HepG2 (cell line): ENCODE measurements around the gene SNPH. TPM values are rescaled to one million over a fixed set of nuclear protein-coding genes. Genes with fewer than 3 reads are reported as not detected.

ENCODE experiments used
- ATAC-seq: fragments of 200-7000 bp; cut with Tn5 transposase; 3 replicates; pipeline ENCODE4 v1.9.1; 2020; ENCODE audit warnings: mild to moderate bottlenecking, moderate library complexity
- BruUV-seq: library from RNA; stranded (reverse); fragments of 400-500 nt; replicated peaks from 2 replicates; lab custom pipeline; 2021; lab: Mats Ljungman, UMichigan
- CTCF ChIA-PET: fragments of 300-600 bp; formaldehyde crosslinking; extraction: SDS; loops from one replicate; lab custom pipeline; 2021; ENCODE audit warnings: low total read pairs, inconsistent platforms, low intra/inter-chr PET ratio; lab: Yijun Ruan, JAX
- POLR2A ChIA-PET: fragments of 350-600 bp; sonication (Branson Sonifier 250); formaldehyde crosslinking; loops from one replicate; lab custom pipeline; 2020; ENCODE audit warnings: antibody characterized with exemption, inconsistent platforms; lab: Yijun Ruan, JAX
- DNase-seq: peaks from one replicate; pipeline ENCODE4 v3.0.0-alpha.2; 2015; ENCODE audit warnings: low spot score
- FAIRE-seq: peaks from 3 replicates; lab custom pipeline; 2011; peaks lifted over from hg19 to GRCh38; lab: Jason Lieb, UNC
- H2AFZ ChIP-seq: one replicate; pipeline ENCODE4 v1.6.1; 2011; ENCODE audit warnings: low read length, inconsistent platforms
- H3K27ac ChIP-seq: fragments of 300-600 bp; 3 replicates; pipeline ENCODE4 v1.8.0; 2011; ENCODE audit warnings: mixed run types, mild to moderate bottlenecking, mixed read lengths, low read length, inconsistent platforms; ENCODE audit not compliant: insufficient read depth; ENCODE audit errors: extremely low read length
- H3K27me3 ChIP-seq, 2 experiments: fragments of 200-600 bp in 1 of 2; 2 replicates in 1 of 2; 3 replicates in 1 of 2; pipeline versions ENCODE4 v1.6.0 to v1.8.0; 2011; ENCODE audit warnings: low read length in 2 of 2, mild to moderate bottlenecking in 2 of 2, moderate library complexity in 2 of 2, inconsistent platforms in 1 of 2; ENCODE audit not compliant: insufficient read depth in 2 of 2, control insufficient read depth in 1 of 2
- H3K36me3 ChIP-seq, 2 experiments: fragments of 200-600 bp in 1 of 2; replicated peaks in 1 of 2; 2 replicates in 1 of 2; 3 replicates in 1 of 2; pipeline versions ENCODE4 v1.5.1 to v1.8.0; 2011; ENCODE audit warnings: low read length in 2 of 2, inconsistent platforms in 1 of 2; ENCODE audit not compliant: insufficient read depth in 2 of 2, control insufficient read depth in 1 of 2
- H3K4me1 ChIP-seq: 2 replicates; pipeline ENCODE4 v1.5.1; 2012; ENCODE audit warnings: low read length, inconsistent platforms; ENCODE audit not compliant: insufficient read depth
- H3K4me2 ChIP-seq: 2 replicates; pipeline ENCODE4 v1.6.0; 2011; ENCODE audit warnings: low read depth, low read length, inconsistent platforms
- H3K4me3 ChIP-seq, 3 experiments: fragments of 200-600 bp in 1 of 3; sonication (generic), shearing (Covaris generic) in 1 of 3; replicated peaks in 1 of 3; 2 replicates each; pipeline ENCODE4 v1.5.1; 2011 to 2016; ENCODE audit warnings: low read length in 3 of 3, inconsistent platforms in 2 of 3, low read depth in 2 of 3, mild to moderate bottlenecking in 2 of 3, control low read depth in 1 of 3, mixed read lengths in 1 of 3; ENCODE audit not compliant: insufficient read depth in 1 of 3
- H3K79me2 ChIP-seq: one replicate; pipeline ENCODE4 v1.6.1; 2011; ENCODE audit warnings: low read length, inconsistent platforms; ENCODE audit not compliant: insufficient read depth
- H3K9ac ChIP-seq: 2 replicates; pipeline ENCODE4 v1.6.0; 2011; ENCODE audit warnings: mild to moderate bottlenecking, low read depth, low read length, inconsistent platforms; ENCODE audit not compliant: insufficient read depth
- H3K9me3 ChIP-seq: 2 replicates; pipeline ENCODE4 v1.5.1; 2012; ENCODE audit warnings: mild to moderate bottlenecking, low read length
- H4K20me1 ChIP-seq: 2 replicates; pipeline ENCODE4 v1.6.0; 2011; ENCODE audit warnings: inconsistent platforms, mild to moderate bottlenecking, low read length, moderate library complexity; ENCODE audit not compliant: insufficient read depth
- CCAR2 ChIP-seq: fragments of 200-400 bp; formaldehyde crosslinking; optimal IDR thresholded peaks from 2 replicates; pipeline ENCODE3; 2018; ENCODE audit warnings: low read depth, mild to moderate bottlenecking, low read length, moderate library complexity
- CREB1 ChIP-seq, 2 experiments: fragments of 450-650 bp in 1 of 2; IDR thresholded peaks; 2 replicates each; pipeline ENCODE4 v1.6.1; 2016 to 2017; ENCODE audit warnings: control low read depth in 1 of 2, mild to moderate bottlenecking in 1 of 2, missing compliant biosample characterization in 1 of 2, missing genetic modification characterization in 1 of 2
- FOSL1 ChIP-seq: sonication (generic); formaldehyde crosslinking; IDR thresholded peaks from 2 replicates; pipeline ENCODE4 v1.9.0; 2021; ENCODE audit warnings: missing genetic modification reagents, borderline replicate concordance
- HIVEP1 ChIP-seq: sonication (generic); formaldehyde crosslinking; IDR thresholded peaks from 2 replicates; pipeline ENCODE4 v1.4.0; 2020; ENCODE audit warnings: mild to moderate bottlenecking, missing genetic modification reagents
- IRF1 ChIP-seq: sonication (generic); formaldehyde crosslinking; IDR thresholded peaks from 2 replicates; pipeline ENCODE4 v1.4.0; 2020; ENCODE audit warnings: low read depth, mild to moderate bottlenecking, missing genetic modification reagents
- KAT7 ChIP-seq: IDR thresholded peaks from 2 replicates; pipeline ENCODE4 v1.6.1; 2018; ENCODE audit warnings: borderline replicate concordance, missing compliant biosample characterization
- MAFG ChIP-seq: sonication (generic); formaldehyde crosslinking; IDR thresholded peaks from 2 replicates; pipeline ENCODE4 v1.5.1; 2020; ENCODE audit warnings: mild to moderate bottlenecking, missing genetic modification reagents
- MIER2 ChIP-seq: IDR thresholded peaks from 2 replicates; pipeline ENCODE4 v1.6.1; 2016; ENCODE audit warnings: missing biosample characterization, missing genetic modification reagents
- POGZ ChIP-seq: sonication (generic); formaldehyde crosslinking; IDR thresholded peaks from 2 replicates; pipeline ENCODE4 v1.4.0; 2020; ENCODE audit warnings: mild to moderate bottlenecking, missing genetic modification reagents
- RFXANK ChIP-seq: IDR thresholded peaks from 2 replicates; pipeline ENCODE4 v1.6.1; 2016
- TCF7L2 ChIP-seq: IDR thresholded peaks from 2 replicates; pipeline ENCODE4 v1.6.1; 2011; ENCODE audit warnings: mild to moderate bottlenecking, low read depth, low read length, moderate library complexity
- THYN1 ChIP-seq: sonication (generic); formaldehyde crosslinking; IDR thresholded peaks from 2 replicates; pipeline ENCODE4 v1.8.1; 2023; ENCODE audit warnings: low read depth, mild to moderate bottlenecking, moderate library complexity, missing genetic modification reagents, borderline replicate concordance
- ZMYM3 ChIP-seq: sonication (generic); formaldehyde crosslinking; IDR thresholded peaks from 2 replicates; pipeline ENCODE4 v1.5.1; 2020; ENCODE audit warnings: mild to moderate bottlenecking, missing genetic modification reagents
- ZNF225 ChIP-seq: sonication (generic); formaldehyde crosslinking; IDR thresholded peaks from 2 replicates; pipeline ENCODE4 v1.4.0; 2020; ENCODE audit warnings: mild to moderate bottlenecking, missing genetic modification reagents
- ZNF557 ChIP-seq: sonication (generic); formaldehyde crosslinking; IDR thresholded peaks from 2 replicates; pipeline ENCODE4 v1.4.0; 2020; ENCODE audit warnings: missing genetic modification reagents
- ZNF83 ChIP-seq: sonication (generic); formaldehyde crosslinking; IDR thresholded peaks from 2 replicates; pipeline ENCODE4 v1.4.0; 2020; ENCODE audit warnings: missing genetic modification reagents, mild to moderate bottlenecking, borderline replicate concordance
- WGBS: methylation state at CpG from one replicate; pipeline ENCODE4 v1.1.6; 2017; ENCODE audit warnings: low lambda C conversion rate; 5-methylcytosine and 5-hydroxymethylcytosine counted together
- in situ Hi-C: cut with HindIII; loops from 2 replicates; pipeline ENCODE4 v1.10.0; 2017; ENCODE audit warnings: low pct_unique_long_range_greater_than_20kb; ENCODE audit not compliant: extremely low pct_ligation_motif_present
- intact Hi-C: fragments of 100-400 bp; cut with micrococcal nuclease; formaldehyde crosslinking; loops from one replicate; pipeline ENCODE4 v1.10.0; 2022; ENCODE audit not compliant: unreplicated experiment
- polyA plus RNA-seq, 8 experiments: library from polyadenylated mRNA; depleted of rRNA in 3 of 8; stranded (reverse) in 7 of 8; unstranded in 1 of 8; fragments of >200 nt; fragmentation: Illumina TruSeq in 4 of 8; extraction: Trizol in 4 of 8; gene quantifications; 2 replicates each; pipeline versions ENCODE4 v1.2.1 to v1.2.3, GENCODE V29; 2011 to 2016; ENCODE audit warnings: low read depth in 4 of 8, missing spikeins in 1 of 8, mixed read lengths in 1 of 8; ENCODE audit not compliant: insufficient read depth in 1 of 8
- total RNA-seq, 5 experiments: library from RNA; depleted of rRNA; stranded (reverse); fragments of >200 nt; fragmentation: Illumina TruSeq; extraction: Trizol; gene quantifications; 2 replicates each; pipeline ENCODE4 v1.2.3, GENCODE V29; 2016; ENCODE audit warnings: low read depth in 1 of 5

Gene SNPH
- total and polyA plus RNA-seq, 2 of the 13 experiments (the other 11 are each of a cell fraction or from before 2014, with no cell fraction given): 0.09 TPM; not detected in 1

GRCh38 chr20:1300083-1300840, 34.2 kb downstream of the SNPH start:
- Histone ChIP-seq H2AFZ (no peak overlapping the region), H3K27me3 (peaks cover 8 to 60% of the 10 kb centered on the region in 2 experiments; a peak in 3 of 5 replicates), H4K20me1 (no peaks in the 10 kb centered on the region), H3K79me2 (no peaks in the 10 kb centered on the region), H3K4me2 (no peak overlapping the region), H3K9me3 (no peaks in the 10 kb centered on the region), H3K9ac (no peak overlapping the region), H3K4me3 (no peak overlapping the region), H3K27ac (no peak overlapping the region), H3K36me3 (no peaks in the 10 kb centered on the region), H3K4me1 (no peaks in the 10 kb centered on the region)
- DNase-seq (no peak), FAIRE-seq (no peak), ATAC-seq (no peak)
- no peak for TF ChIP-seq CCAR2
- ChIA-PET POLR2A (no interaction called here), CTCF (no interaction called here)
- in situ Hi-C loops: no loop called here
- 34% methylated on average over 7 of the region's 18 CpGs for WGBS
- intact Hi-C loops: no loop called here
- no TSS peak for BruUV-seq

DNA sequence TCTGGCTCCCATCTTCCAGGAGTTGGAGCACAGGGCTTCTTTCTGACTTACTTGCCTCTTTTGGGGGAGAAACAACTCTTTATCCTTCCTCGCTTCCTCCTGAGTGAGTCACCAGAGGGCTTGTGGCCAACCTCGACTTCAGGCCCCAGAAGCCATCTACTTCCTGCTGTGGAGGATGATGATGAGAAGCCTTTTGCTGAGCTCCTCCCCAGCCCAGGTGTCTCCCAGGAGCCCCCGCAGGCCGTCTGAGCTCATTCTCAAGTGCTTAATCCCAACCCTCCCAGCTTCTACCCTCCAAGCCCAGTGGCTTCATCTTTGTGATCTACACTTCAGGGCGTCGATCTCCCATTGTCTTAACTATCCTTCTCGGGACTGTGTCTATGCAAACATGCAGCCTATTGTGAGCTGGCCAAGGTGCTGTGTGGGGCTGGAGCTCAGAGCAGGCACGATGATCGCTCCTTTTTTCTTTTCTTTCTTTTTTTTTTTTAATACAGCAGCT, 35.0 kb downstream of the SNPH start:
- CTCF ChIA-PET: no interaction called here
- Histone ChIP-seq H3K27me3 (peaks cover 9 to 62% of the 10 kb centered on the region in 2 experiments; a peak in 4 of 5 replicates), H2AFZ (no peak overlapping the region), H4K20me1 (no peaks in the 10 kb centered on the region), H3K4me3 (no peak overlapping the region), H3K36me3 (no peaks in the 10 kb centered on the region), H3K9ac (no peak overlapping the region), H3K27ac (no peak overlapping the region), H3K4me1 (no peaks in the 10 kb centered on the region), H3K9me3 (no peaks in the 10 kb centered on the region), H3K4me2 (no peak overlapping the region), H3K79me2 (no peaks in the 10 kb centered on the region)
- in situ Hi-C loops (no loop called here), intact Hi-C loops (no loop called here)
- no peak for ATAC-seq
- FAIRE-seq: no peak
- POLR2A ChIA-PET: no interaction called here
- no TSS peak for BruUV-seq
- DNase-seq: no peak
- 25% methylated on average over 9 of the region's 9 CpGs for WGBS
- TF ChIP-seq THYN1 (CRISPR knock-in tag) (no peak), MIER2 (no peak), CREB1 (IDR thresholded peaks at IDR 0.05) (no peak), CREB1 (CRISPR knock-in tag; IDR thresholded peaks at IDR 0.05) (no peak), IRF1 (CRISPR knock-in tag) (no peak), ZMYM3 (CRISPR knock-in tag) (no peak), ZNF83 (CRISPR knock-in tag) (no peak), RFXANK (CRISPR knock-in tag) (no peak), ZNF557 (CRISPR knock-in tag) (no peak), ZNF225 (no peak), POGZ (no peak), HIVEP1 (CRISPR knock-in tag) (no peak), KAT7 (CRISPR knock-in tag) (no peak), MAFG (CRISPR knock-in tag) (no peak), FOSL1 (CRISPR knock-in tag) (no peak), TCF7L2 (no peak)
